ENCODE results near the gene SUPT7L. TPM values are rescaled to one million over a fixed set of nuclear protein-coding genes. Genes with fewer than 3 reads are reported as not detected.
"Not testable (repeated sequence)": the region's sequence is repeated elsewhere in the genome, so short reads cannot be mapped to it uniquely, and the experiment has no call there.

SUPT7L gene
- total RNA-seq, 1 donor from 2014 or later: 27.6 TPM

DNA sequence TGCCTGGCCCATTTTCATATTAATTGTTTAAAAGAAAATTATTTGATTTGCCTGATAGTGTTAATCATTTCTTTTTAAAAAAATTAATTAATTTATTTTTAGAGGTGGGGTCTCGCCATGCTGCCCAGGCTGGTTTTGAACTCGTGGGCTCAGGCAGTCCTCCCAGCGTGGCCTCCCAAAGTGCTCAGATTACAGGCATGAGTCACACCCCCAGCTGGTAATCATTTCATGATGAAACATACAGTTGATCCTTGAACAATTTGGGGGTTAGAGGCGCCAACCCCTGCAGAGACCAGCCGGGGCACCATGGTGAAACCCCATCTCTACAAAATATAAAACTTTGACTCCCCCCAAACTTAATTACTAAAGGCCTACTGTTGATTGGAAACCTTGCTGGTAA lies 26.6 kb downstream of the SUPT7L start:
- DNase-seq: no peak

DNA sequence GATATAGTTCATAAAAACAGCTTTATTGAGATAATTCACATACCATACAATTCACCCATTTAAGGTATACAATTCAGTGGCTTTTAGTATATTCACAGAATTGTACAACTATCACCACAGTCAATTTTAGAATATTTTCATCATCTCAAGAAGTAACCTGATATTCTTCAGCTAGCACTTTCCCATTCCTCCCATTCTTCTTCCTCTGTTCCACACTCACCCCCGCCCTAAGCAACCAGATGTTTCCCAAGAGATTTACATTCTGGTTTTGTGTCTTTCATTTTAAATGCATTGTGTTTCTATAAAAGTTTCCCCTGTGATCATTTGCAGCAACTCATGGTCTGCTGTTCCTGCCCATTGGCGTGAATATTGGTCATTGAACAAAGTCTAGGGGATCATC lies 29.1 kb downstream of the SUPT7L start:
- no peak for DNase-seq

DNA sequence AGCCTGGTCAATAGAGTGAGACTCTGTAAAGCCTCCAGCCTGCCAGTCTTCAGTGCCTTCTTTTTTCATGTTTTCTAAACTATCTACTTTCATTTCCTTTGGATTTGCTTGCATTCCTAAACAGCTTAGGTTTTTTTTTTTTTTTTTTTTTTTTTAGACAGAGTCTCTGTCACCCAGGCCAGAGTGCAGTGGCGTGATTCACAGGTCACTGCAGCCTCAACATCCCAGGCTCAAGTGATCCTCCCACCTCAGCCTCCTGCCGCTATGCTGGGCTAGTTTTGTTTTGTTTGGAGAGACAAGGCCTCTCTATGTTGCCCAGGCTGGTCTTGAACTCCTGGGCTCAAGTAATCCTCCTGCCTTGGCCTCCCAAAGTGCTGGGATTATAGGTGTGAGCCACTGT lies 33.2 kb downstream of the SUPT7L start:
- DNase-seq: not testable (repeated sequence)

DNA sequence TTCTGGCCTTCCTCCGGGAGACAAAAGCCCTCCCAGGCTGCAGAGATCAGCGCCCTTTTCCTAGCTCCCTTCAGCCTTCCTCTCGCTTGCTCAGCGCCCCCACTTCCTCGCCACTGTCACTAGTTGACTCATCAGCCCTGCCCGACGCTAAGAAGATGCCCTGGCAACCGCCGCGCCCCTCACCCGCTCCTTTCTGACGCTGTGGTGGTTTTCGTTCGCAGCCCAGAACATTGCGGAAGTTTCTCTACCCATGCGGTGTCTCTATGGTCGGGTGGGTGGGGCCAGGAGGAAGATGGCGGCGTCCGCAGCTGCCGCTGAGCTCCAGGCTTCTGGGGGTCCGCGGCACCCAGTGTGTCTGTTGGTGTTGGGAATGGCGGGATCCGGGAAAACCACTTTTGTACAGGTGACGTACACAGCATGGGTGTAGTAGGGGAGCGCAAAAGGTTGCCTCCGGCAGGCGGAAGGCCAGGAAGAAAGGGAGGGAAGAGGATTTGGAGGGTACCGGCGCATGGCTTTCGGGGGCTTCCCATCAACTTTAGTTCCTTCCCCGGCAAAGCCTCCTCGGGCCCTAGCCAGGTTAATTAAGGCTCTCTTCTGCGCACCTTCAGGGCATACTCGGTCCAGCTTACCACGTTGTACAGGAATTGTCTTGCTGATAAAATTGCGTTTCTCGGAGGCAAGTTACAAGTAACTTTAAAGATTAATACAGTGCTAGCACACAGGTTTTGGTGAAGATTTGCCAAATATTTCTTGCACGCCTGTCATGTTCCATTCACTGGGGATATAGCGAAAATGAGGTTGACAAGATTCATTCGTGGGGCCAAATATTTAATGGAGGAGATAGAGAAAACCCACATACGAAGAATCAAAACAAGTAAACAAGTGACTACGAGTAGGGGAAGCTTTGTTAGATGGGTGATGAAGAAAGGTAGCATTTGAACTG lies 34.4 kb downstream of the SUPT7L start, which contains the start of the genes CCDC121 and GPN1:
Gene CCDC121, minus strand, starts transcription at position 246 of the 943 bp plus-strand sequence. CDS start 1,213 bp downstream, outside the sequence.
Gene GPN1, plus strand, starts transcription at position 284 of the 943 bp plus-strand sequence. Its CDS starts 9 bp downstream, at position 293.
- peak; percentile 93 for DNase-seq

DNA sequence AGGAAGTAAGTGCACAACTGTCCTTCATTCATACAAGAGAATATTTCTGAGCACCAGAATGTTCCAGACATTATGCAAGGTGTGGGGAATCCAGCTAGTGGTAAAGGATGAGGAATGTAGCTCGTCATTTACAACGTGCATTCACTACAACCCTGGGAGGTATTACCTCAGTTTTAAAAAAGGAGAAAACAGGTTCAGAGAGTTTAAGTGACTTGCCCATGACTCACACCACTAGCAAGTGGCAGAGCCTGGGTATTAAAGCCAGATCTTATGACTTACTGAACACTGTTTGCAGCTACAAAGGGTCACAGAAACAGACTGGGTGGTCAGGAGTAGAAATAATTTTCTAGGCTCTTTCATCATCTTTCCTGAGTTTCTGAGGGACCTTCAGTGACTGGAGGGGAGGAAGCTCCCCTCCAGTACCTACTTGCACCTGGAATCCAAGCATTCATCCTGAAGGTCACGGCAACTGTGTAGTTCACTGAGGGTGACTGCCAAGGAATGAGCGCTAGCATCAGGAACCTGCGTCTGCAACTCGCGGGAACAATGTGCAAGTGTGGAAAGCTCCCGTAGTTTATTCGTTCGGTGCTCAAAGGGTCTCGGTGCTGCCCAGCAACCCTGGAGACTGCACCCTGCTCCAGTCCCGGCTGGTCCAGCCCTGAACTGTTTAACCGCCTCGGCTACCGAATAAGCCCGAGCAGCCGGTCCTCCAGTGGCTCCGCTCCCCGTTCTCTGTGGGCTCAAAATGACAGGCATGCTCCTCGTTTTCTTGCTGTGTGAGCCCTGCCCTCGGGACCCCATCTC lies 35.2 kb downstream of the SUPT7L start:
- peak; percentile 61 for DNase-seq

DNA sequence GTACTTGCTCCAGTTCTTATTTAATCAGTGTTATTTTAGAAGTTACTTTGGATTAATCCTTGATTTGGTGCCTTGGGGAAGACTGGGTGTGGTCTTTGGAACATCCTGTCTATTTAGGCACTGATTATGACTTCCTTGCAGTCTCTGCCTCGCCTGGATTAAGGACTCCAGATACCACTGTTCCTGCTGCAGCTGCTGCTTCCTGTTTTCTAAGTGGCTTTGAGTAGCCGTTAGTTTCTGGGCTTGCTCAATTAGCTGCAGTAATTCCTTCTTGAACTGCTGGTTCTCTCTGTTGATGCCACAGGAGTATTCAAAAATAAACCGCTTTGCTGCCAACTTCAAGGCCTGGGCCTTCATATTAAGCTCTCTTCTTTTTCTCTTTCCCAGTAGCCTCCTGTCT lies 36.5 kb downstream of the SUPT7L start:
- DNase-seq: peak; percentile 49

DNA sequence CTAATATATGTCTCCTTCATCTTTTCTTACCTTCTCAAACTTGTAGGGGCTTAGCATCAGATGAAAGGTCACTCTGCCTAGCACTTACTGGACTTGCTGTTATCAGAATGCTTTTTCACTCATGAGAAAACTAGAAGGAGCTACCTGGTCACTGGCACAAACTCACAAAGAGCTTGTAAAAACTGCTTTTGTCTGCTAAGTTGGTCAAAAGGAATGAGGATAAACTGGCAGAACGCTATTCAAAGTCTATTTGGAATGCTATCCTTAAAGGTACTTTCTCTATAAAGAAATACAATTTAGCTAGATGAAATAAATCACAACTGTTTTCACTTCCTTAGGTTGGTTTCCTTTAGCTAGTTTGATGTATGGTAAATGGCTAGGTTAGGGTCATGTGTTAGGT lies 37.1 kb downstream of the SUPT7L start:
- DNase-seq: not testable (repeated sequence)

DNA sequence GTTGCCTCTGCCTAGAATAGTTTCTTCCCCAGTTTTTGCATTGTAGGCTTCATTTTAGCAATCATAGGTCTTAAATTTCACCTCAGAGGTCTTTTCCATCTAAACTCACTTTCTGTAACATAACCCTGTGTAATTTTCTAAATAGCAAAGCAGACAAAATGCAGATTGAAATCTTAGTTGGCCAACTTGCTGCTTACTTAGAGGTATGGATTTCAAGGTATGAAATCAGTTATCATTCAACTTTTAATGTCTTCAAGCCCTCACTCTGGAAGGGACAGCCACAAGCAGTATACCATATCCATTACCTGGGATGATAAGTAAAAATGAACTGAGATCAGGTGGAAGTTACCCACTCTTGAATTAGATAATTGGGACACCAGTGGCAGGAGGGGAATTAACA lies 38.5 kb downstream of the SUPT7L start:
- DNase-seq: no peak

DNA sequence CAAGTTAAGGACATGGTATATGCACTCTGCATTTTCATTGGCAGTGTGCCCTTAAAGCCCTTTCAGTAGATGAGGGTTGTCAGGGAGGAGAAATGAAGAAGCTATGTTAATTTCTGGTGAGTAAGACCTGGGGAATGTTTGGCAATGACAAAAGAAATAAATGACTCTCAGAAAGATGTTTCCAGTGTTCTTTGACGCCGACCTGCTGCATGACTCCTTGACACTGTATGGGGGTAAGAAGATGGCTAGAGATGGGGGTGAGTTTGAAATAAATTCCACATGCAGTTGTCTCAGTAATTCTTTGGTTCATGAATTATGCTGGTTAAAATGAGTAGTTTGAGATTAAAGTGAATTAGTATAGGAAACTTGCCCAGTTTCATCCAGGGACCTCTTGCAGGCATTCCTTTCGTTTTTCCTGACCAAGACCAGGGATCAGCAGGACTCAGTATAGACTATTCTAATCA lies 40.5 kb downstream of the SUPT7L start:
- DNase-seq: peak; percentile 47

DNA sequence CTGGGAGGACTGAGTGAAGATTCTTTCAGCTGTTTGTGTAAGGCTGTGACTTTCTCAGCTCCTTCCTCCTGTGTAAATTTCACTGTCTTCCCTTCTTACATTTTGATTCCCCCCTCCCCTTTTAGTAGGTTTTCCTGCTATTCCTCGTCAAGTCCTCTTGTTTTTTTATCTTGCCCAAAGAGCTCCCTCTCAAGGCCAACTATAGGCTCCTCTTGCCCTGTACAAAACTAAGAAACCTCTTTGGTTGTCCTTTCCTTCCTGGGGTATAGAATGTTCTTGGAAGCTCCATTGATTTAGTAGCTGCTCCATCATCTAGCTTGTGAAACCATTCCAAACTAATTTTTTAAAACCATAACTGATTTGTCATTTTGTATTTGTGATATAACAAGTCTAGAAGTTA lies 41.9 kb downstream of the SUPT7L start:
- DNase-seq: peak; percentile 15

DNA sequence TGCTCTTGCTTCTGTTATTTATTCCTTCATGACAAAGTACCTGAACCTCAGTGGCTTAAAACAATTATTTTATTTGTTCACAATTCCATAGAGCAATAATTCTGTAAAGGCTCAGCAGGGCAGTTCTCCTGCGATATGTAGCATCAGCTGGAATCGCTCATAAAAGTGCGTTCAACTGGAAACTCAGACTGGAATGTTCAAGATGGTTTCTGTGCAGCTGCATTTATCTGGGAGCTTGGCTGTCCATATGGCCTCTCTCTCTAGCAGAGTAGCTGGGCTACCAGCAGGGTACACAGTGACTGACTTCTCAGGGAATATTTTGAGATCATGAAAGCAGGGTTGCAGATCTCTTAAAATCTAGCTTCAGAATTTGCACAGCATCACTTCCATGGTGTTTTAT lies 48.1 kb downstream of the SUPT7L start:
- no peak for DNase-seq

DNA sequence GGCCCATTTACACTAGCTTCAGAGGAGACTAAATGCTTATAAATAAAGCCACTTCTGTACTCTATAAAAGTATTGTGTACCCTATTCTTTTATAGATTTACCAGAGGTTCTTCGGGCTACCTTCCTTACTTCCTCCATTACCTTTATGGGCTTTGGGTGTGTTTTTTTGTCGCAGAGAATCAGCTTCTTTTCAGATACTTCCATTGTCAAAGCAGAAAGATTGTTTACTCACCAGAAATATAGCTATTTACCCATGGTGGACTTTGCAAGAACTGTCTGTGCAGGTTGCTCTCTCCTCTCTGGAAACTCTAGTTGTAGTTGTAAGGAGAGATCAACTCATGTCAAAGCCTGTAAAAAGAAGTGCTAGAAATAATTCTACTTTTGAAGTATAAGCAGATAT lies 49.4 kb downstream of the SUPT7L start:
- DNase-seq: no peak

DNA sequence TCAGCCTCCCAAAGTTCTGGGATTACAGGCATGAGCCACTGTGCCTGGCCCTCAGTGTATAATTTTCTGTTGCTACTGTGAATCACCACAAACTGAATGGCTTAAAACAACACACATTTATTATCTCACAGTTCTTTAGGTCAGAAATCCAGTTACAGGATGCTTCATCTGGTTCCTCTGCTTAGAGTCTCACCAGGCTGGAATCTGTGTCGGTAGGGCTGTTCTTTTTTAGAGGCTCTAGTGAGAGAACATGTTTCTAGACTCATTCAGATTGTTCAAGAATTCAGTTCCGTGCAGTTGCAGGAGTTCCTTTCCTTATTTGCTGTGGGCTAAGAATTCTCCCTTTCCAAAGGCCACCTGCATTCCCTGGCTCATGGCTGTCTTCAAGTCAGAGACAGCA lies 56.8 kb downstream of the SUPT7L start:
- no peak for DNase-seq

Other genes starting within 250 kb of the SUPT7L start
- 122 and 132 TPM in 2 replicates for gene NRBP1, start 235.0 kb downstream of the SUPT7L start, total RNA-seq
- 0.47 and 0.51 TPM in 2 replicates for gene KRTCAP3, start 221.2 kb downstream of the SUPT7L start, total RNA-seq
- gene IFT172, start 173.9 kb downstream of the SUPT7L start, total RNA-seq: 13.9 and 17.2 TPM in 2 replicates
- 14.5 and 17.9 TPM in 2 replicates for gene FNDC4, start 168.4 kb downstream of the SUPT7L start, total RNA-seq
- 0.05 and 0.85 TPM in 2 replicates for gene GCKR, start 166.8 kb downstream of the SUPT7L start, total RNA-seq
- 23.5 and 34.2 TPM in 2 replicates for gene ZNF512, start 80.6 kb downstream of the SUPT7L start, total RNA-seq
- 2.7 and 2.8 TPM in 2 replicates for gene CCDC121, start 34.6 kb downstream of the SUPT7L start, total RNA-seq
- gene GPN1, start 34.6 kb downstream of the SUPT7L start, total RNA-seq: 40.5 and 44.9 TPM in 2 replicates
- gene SLC4A1AP, start 275 bp upstream of the SUPT7L start, total RNA-seq: 31.3 and 39.2 TPM in 2 replicates
- 94.3 and 98.2 TPM in 2 replicates for gene MRPL33, start 108.1 kb upstream of the SUPT7L start, total RNA-seq
- gene RBKS, start 226.8 kb upstream of the SUPT7L start, total RNA-seq: 0.98 and 1.2 TPM in 2 replicates
- 13.6 and 17.8 TPM in 2 replicates for gene BABAM2, start 227.1 kb upstream of the SUPT7L start, total RNA-seq

Measured in dermis blood vessel endothelial cell (primary cell).